WERI-Rb-1 (cell line): ENCODE data around the gene CEACAM19.
"Not testable (repeated sequence)": the region's sequence is repeated elsewhere in the genome, so short reads cannot be mapped to it uniquely, and the experiment has no call there.

Experiments
- DNase-seq: peaks from one replicate; pipeline ENCODE4 v3.0.0-alpha.2; 2020
- H3K27ac ChIP-seq: fragments of 250-450 bp; sonication (Bioruptor Pico); 2 replicates; pipeline ENCODE4 v1.5.1; 2020; ENCODE audit warnings: mild to moderate bottlenecking, moderate library complexity
- H3K27me3 ChIP-seq: fragments of 250-450 bp; sonication (Bioruptor Pico); 2 replicates; pipeline ENCODE4 v1.5.1; 2021; ENCODE audit warnings: mild to moderate bottlenecking, low read depth, moderate library complexity; ENCODE audit not compliant: insufficient read depth, severe bottlenecking
- H3K36me3 ChIP-seq: fragments of 250-450 bp; sonication (Bioruptor Pico); 2 replicates; pipeline ENCODE4 v1.5.1; 2020; ENCODE audit warnings: mild to moderate bottlenecking, moderate library complexity
- H3K4me3 ChIP-seq: 2 replicates; pipeline ENCODE4 v1.5.1; 2011; ENCODE audit warnings: low read depth, mild to moderate bottlenecking, control low read depth, low read length
- H3K9me3 ChIP-seq: fragments of 250-450 bp; sonication (Bioruptor Pico); 2 replicates; pipeline ENCODE4 v1.5.1; 2021; ENCODE audit warnings: mild to moderate bottlenecking, moderate library complexity; ENCODE audit not compliant: severe bottlenecking
- TF ChIP-seq, protein P1 (sequence below): IDR thresholded peaks from 2 replicates; pipeline ENCODE4 v1.5.1; 2011; ENCODE audit warnings: low read depth, mild to moderate bottlenecking, control low read depth, inconsistent platforms, low read length

Gene CEACAM19

DNA sequence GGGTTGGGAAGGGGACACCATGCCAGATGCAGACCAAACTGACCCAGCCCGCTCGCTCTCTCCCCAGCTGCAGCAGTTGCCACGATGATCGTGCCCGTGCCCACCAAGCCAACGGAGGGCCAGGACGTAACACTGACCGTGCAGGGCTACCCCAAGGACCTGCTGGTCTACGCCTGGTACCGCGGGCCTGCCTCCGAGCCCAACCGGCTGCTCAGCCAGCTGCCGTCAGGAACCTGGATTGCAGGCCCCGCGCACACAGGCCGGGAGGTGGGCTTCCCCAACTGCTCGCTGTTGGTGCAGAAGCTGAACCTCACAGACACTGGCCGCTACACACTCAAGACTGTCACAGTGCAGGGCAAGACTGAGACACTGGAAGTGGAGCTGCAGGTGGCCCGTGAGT, 36.5 kb downstream of the CEACAM19 start:
- Histone ChIP-seq H3K27me3 (no peaks in the 10 kb centered on the region), H3K9me3 (no peaks in the 10 kb centered on the region), H3K4me3 (no peak overlapping the region), H3K27ac (no peak overlapping the region), H3K36me3 (no peaks in the 10 kb centered on the region)
- TF ChIP-seq, protein P1, sequence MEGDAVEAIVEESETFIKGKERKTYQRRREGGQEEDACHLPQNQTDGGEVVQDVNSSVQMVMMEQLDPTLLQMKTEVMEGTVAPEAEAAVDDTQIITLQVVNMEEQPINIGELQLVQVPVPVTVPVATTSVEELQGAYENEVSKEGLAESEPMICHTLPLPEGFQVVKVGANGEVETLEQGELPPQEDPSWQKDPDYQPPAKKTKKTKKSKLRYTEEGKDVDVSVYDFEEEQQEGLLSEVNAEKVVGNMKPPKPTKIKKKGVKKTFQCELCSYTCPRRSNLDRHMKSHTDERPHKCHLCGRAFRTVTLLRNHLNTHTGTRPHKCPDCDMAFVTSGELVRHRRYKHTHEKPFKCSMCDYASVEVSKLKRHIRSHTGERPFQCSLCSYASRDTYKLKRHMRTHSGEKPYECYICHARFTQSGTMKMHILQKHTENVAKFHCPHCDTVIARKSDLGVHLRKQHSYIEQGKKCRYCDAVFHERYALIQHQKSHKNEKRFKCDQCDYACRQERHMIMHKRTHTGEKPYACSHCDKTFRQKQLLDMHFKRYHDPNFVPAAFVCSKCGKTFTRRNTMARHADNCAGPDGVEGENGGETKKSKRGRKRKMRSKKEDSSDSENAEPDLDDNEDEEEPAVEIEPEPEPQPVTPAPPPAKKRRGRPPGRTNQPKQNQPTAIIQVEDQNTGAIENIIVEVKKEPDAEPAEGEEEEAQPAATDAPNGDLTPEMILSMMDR: no peak
- DNase-seq: no peak

DNA sequence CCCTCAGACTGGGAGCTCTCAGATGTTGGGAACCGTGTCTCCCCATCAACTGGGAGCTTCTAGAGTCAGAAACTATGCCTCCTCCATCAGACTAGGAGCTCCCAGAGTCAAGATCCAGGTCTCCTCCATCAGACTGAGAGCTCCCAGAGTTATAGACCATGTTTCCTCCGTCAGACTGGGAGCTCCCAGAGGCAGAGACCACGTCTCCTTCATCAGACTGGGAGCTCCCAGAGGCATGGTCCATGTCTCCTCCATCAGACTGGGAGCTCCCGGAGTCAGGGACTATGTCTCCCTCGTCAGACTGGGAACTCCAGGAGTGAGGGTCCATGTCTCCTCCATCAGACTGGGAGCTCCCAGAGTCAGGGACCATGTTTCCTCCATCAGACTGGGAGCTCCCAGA, 37.7 kb downstream of the CEACAM19 start:
- TF ChIP-seq, protein P1: no peak
- no peak for DNase-seq
- no peaks in the 10 kb centered on the region for H3K9me3 ChIP-seq

DNA sequence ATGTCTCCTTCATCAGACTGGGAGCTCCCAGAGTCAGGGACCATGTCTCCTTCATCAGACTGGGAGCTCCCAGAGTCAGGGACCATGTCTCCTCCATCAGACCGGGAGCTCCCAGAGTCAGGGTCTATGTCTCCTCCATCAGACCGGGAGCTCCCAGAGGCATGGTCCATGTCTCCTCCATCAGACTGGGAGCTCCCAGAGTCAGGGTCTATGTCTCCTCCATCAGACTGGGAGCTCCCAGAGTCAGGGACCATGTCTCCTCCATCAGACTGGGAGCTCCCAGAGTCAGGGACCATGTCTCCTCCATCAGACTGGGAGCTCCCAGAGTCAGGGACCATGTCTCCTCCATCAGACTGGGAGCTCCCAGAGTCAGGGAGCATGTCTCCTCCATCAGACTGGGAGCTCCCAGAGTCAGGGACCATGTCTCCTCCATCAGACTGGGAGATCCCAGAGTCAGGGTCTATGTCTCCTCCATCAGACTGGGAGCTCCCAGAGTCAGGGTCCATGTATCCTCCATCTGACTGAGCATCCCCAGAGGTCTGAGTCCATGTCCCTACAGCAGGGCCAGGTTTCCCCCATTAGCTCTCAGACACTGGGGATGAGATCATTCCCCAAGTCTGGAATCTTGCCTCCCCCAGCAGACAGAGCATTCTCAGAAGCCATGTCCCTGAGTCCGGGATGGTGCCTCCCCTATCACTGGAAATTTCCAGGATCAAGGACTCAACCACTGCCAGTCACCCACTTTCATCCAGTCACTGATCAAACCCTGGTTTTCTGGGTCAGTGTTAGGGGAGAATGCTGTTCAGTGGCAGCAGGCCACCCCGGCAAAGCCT, 38.4 kb downstream of the CEACAM19 start:
- not testable (repeated sequence) for H3K36me3 ChIP-seq, H3K27ac ChIP-seq, H3K4me3 ChIP-seq, H3K27me3 ChIP-seq, DNase-seq, H3K9me3 ChIP-seq

More for the DNA sequence above, 37.7 kb downstream of the CEACAM19 start:
- H3K4me3 ChIP-seq: no peak overlapping the region
- H3K27me3 ChIP-seq: no peaks in the 10 kb centered on the region
- no peaks in the 10 kb centered on the region for H3K36me3 ChIP-seq
- H3K27ac ChIP-seq: no peak overlapping the region

DNA sequence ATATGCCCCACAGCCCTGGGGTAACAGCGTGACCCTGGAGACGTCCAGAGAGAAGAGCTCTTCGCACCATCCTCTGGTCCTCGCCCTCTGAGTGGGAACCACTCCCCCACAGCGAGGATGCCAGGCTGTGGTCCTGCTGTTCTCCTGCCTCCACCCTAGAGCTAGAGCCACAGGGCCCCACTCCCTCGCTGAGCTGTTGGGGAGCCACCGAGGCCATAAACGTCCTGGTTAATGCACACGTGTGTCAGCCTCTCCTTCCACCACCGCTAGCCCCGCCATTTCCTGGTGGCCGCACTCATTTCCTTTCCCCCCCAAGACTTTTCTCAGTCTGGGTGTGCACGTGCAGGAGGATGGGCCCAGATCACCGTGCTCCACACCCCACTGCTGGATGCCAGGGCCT, 39.2 kb downstream of the CEACAM19 start:
- DNase-seq: no peak
- H3K4me3 ChIP-seq: no peak overlapping the region
- H3K9me3 ChIP-seq: peaks cover 4% of the 10 kb centered on the region
- H3K27me3 ChIP-seq: no peaks in the 10 kb centered on the region
- H3K27ac ChIP-seq: no peak overlapping the region
- H3K36me3 ChIP-seq: no peaks in the 10 kb centered on the region
- TF ChIP-seq, protein P1: no peak

DNA sequence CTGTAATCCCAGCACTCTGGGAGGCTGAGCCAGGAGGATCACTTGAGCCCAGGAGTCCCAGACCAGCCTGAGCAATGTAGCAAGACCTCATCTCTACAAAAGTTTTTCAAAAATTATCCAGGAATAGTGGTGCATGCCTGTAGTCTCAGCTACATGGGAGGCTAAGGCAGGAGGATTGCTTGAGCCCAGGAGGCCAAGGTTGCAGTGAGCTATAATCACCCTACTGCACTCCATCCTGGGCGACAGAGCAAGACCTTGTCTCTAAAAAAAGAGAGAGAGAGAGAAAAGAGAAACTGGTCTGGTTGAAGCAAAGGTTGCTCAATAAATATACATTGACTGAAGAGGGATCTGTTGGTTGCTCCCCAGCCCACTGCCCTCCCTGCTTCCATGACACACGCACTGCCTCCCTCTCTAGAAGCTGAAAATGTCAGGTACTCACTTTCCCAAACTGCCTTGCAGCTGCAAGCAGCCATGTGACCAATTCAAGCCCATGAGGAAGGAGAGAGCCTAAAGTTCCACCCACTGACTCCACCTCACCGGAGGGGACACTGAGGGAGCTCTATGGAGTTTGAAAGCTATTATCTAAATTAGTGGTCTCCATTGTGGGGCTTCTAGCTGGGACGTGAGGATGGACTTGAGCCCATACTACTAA, 41.7 kb downstream of the CEACAM19 start:
- no peak for DNase-seq
- H3K27me3 ChIP-seq: no peaks in the 10 kb centered on the region
- peaks cover 4% of the 10 kb centered on the region for H3K9me3 ChIP-seq
- no peak overlapping the region for H3K27ac ChIP-seq
- no peak overlapping the region for H3K4me3 ChIP-seq
- no peaks in the 10 kb centered on the region for H3K36me3 ChIP-seq
- TF ChIP-seq, protein P1: no peak

DNA sequence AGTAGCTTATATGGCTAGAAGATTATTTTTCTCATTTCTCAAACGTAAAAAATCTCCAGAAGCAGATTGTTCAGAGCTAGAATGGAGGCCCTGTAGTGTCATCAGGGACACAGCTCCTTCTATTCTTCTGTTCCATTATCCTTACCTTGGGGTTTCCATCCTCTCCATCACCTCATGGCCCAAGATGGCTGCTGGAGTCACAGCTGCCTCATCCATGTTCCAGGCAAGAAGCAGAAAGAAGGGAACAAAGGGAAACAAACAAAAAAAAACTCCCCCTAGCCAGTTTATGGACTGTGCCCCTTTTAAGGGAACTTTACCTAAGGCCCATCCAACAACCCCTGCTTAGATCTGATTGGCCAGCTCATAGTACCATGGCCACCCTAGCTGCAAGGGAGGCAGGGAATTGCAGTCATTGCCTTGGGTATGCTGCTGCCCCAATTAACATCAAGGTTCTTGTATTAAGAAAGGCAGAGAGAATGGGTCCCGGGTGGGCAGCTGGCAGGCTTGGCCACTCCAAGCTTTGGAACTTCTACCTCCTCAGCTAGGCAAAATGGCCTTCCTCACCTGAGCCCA, 43.4 kb downstream of the CEACAM19 start:
- Histone ChIP-seq H3K36me3 (no peaks in the 10 kb centered on the region), H3K9me3 (peaks cover 4% of the 10 kb centered on the region), H3K4me3 (no peak overlapping the region), H3K27ac (no peak overlapping the region), H3K27me3 (no peaks in the 10 kb centered on the region)
- TF ChIP-seq, protein P1: no peak
- no peak for DNase-seq
